ENCODE measurements around the gene PAXIP1.
"Not testable (repeated sequence)": the region's sequence is repeated elsewhere in the genome, so short reads cannot be mapped to it uniquely, and the experiment has no call there.

The PAXIP1 gene

GRCh38 chr7:154934353-154934952, 68.5 kb downstream of the PAXIP1 start:
- not testable (repeated sequence) for DNase-seq

- DNase-seq, result no peak
These were observed 71.0 kb downstream of the PAXIP1 start for GRCh38 chr7:154931906-154932305.

GRCh38 chr7:154929006-154929726, 73.8 kb downstream of the PAXIP1 start:
- no peak for DNase-seq

GRCh38 chr7:154928136-154929005, 74.6 kb downstream of the PAXIP1 start:
- DNase-seq, result peak; percentile 92 to 100

GRCh38 chr7:154927624-154928125, 75.2 kb downstream of the PAXIP1 start:
- peak; percentile 88 to 91 for DNase-seq

- not testable (repeated sequence) for DNase-seq
These were observed 80.5 kb downstream of the PAXIP1 start for GRCh38 chr7:154922472-154922871.

- DNase-seq, result no peak
These were observed 83.3 kb downstream of the PAXIP1 start for GRCh38 chr7:154919344-154920225.

- no peak for DNase-seq
These were observed 84.2 kb downstream of the PAXIP1 start for GRCh38 chr7:154918741-154919140.

- DNase-seq, result no peak
These were observed 84.7 kb downstream of the PAXIP1 start for GRCh38 chr7:154918266-154918665.

GRCh38 chr7:154917808-154918160, 85.1 kb downstream of the PAXIP1 start:
- DNase-seq, result no peak

GRCh38 chr7:154916856-154917807, 85.8 kb downstream of the PAXIP1 start:
- DNase-seq, result no peak

- no peak for DNase-seq
These were observed 86.5 kb downstream of the PAXIP1 start for GRCh38 chr7:154916381-154916780.

- no peak for DNase-seq
These were observed 87.3 kb downstream of the PAXIP1 start for GRCh38 chr7:154915600-154915999.

- no peak for DNase-seq
These were observed 87.9 kb downstream of the PAXIP1 start for GRCh38 chr7:154914996-154915380.

GRCh38 chr7:154914308-154914995, 88.5 kb downstream of the PAXIP1 start:
- no peak for DNase-seq

GRCh38 chr7:154913638-154914307, 89.2 kb downstream of the PAXIP1 start:
- peak; percentile 76 to 80 for DNase-seq

GRCh38 chr7:154912871-154913637, 89.9 kb downstream of the PAXIP1 start:
- no peak for DNase-seq

GRCh38 chr7:154911862-154912455, 91.0 kb downstream of the PAXIP1 start:
- DNase-seq, result no peak

GRCh38 chr7:154911411-154911810, 91.5 kb downstream of the PAXIP1 start:
- no peak for DNase-seq
